IMR-90 (cell line): Measurements from ENCODE around the gene RASL10A.

Source experiments
- CTCF ChIP-seq: conservative IDR thresholded peaks from 2 replicates; pipeline ENCODE4 v1.5.1; 2012; ENCODE audit warnings: mild to moderate bottlenecking, low read depth, low read length, improper control_type of control experiment
- MAFK ChIP-seq: IDR thresholded peaks from 2 replicates; pipeline ENCODE4 v1.6.1; 2012; ENCODE audit warnings: low read depth, low read length, improper control_type of control experiment
- RCOR1 ChIP-seq: IDR thresholded peaks from 2 replicates; pipeline ENCODE4 v1.6.1; 2012; ENCODE audit warnings: mild to moderate bottlenecking, low read length, improper control_type of control experiment; ENCODE audit not compliant: insufficient replicate concordance
- RFX5 ChIP-seq: IDR thresholded peaks from 2 replicates; pipeline ENCODE4 v1.8.0; 2012; ENCODE audit warnings: low read depth, mild to moderate bottlenecking, low read length, moderate library complexity

GRCh38 chr22:29300807-29301601, 14.5 kb downstream of the RASL10A start:
- TF ChIP-seq RFX5 (no peak), RCOR1 (no peak), CTCF (no peak), MAFK (no peak)
